Middle frontal gyrus (tissue), 1 donor: ENCODE data around the gene CCL25.
"Not testable (repeated sequence)": the region's sequence is repeated elsewhere in the genome, so short reads cannot be mapped to it uniquely, and the experiment has no call there.

Experiments
- DNase-seq: peaks from one replicate; pipeline ENCODE4 v3.0.0-alpha.2; 2015; ENCODE audit warnings: low spot score; ENCODE audit errors: extremely low spot score

The CCL25 gene

GRCh38 chr19:8052464-8052859, at the start of gene CCL25:
Gene CCL25 (plus strand): TSS chr19:8052760. CDS start chr19:8053050, 290 bp downstream.
- no peak for DNase-seq

- no peak for DNase-seq
Observed at GRCh38 chr19:8004001-8004400, 48.6 kb upstream of the CCL25 start.

GRCh38 chr19:8004723-8005513, 47.6 kb upstream of the CCL25 start:
- DNase-seq, result no peak

- peak; percentile 75 for DNase-seq
Observed at GRCh38 chr19:8005534-8006256, 46.9 kb upstream of the CCL25 start, which contains the start of gene ELAVL1. Gene ELAVL1 (minus strand): TSS chr19:8005641. CDS start chr19:7991815, 13,826 bp downstream.

GRCh38 chr19:8017808-8018207, 34.8 kb upstream of the CCL25 start:
- no peak for DNase-seq

- DNase-seq, result no peak
Observed at GRCh38 chr19:8020681-8021080, 31.9 kb upstream of the CCL25 start.

GRCh38 chr19:8021374-8021773, 31.2 kb upstream of the CCL25 start:
- no peak for DNase-seq

GRCh38 chr19:8022275-8022674, 30.3 kb upstream of the CCL25 start:
- DNase-seq, result no peak

- no peak for DNase-seq
Observed at GRCh38 chr19:8023371-8023770, 29.2 kb upstream of the CCL25 start.

GRCh38 chr19:8024256-8024655, 28.3 kb upstream of the CCL25 start:
- DNase-seq, result not testable (repeated sequence)

GRCh38 chr19:8025316-8025715, 27.2 kb upstream of the CCL25 start:
- DNase-seq, result no peak

- DNase-seq, result no peak
Observed at GRCh38 chr19:8028951-8029491, 23.5 kb upstream of the CCL25 start.

- DNase-seq, result no peak
Observed at GRCh38 chr19:8030960-8031359, 21.6 kb upstream of the CCL25 start.

- not testable (repeated sequence) for DNase-seq
Observed at GRCh38 chr19:8033287-8034177, 19.0 kb upstream of the CCL25 start.

- no peak for DNase-seq
Observed at GRCh38 chr19:8034178-8034525, 18.4 kb upstream of the CCL25 start.

GRCh38 chr19:8036434-8037099, 16.0 kb upstream of the CCL25 start:
- no peak for DNase-seq

- no peak for DNase-seq
Observed at GRCh38 chr19:8038815-8039214, 13.7 kb upstream of the CCL25 start.

- DNase-seq, result no peak
Observed at GRCh38 chr19:8039231-8039630, 13.3 kb upstream of the CCL25 start.

GRCh38 chr19:8041531-8041931, 11.0 kb upstream of the CCL25 start:
- DNase-seq, result no peak

- no peak for DNase-seq
Observed at GRCh38 chr19:8042900-8043299, 9.7 kb upstream of the CCL25 start.

GRCh38 chr19:8044018-8044417, 8.5 kb upstream of the CCL25 start:
- DNase-seq, result no peak
